Fibroblast of lung (primary cell): Measurements from ENCODE around the gene CERKL. TPM values are rescaled to one million over a fixed set of nuclear protein-coding genes. Genes with fewer than 3 reads are reported as not detected.
A peak's percentile ranks its signal among the peaks of the same experiment; 100 is the strongest.

Experiments used
- DNase-seq, 2 donors: peaks; one replicate each; pipeline versions ENCODE4 v3.0.0 to v3.0.0-alpha.2; 2010; ENCODE audit warnings: low read depth in 2 of 2
- H2AFZ ChIP-seq: 2 replicates; pipeline ENCODE4 v1.5.1; 2012; ENCODE audit warnings: low read length, control low read depth, inconsistent platforms
- H3K27ac ChIP-seq: 2 replicates; pipeline ENCODE4 v1.5.1; 2011; ENCODE audit warnings: low read length, control low read depth; ENCODE audit not compliant: insufficient read depth
- H3K27me3 ChIP-seq: 2 replicates; pipeline ENCODE4 v1.5.1; 2011; ENCODE audit warnings: mild to moderate bottlenecking, low read length; ENCODE audit not compliant: control insufficient read depth, insufficient read depth
- H3K36me3 ChIP-seq: 2 replicates; pipeline ENCODE4 v1.5.1; 2011; ENCODE audit warnings: low read length; ENCODE audit not compliant: control insufficient read depth, insufficient read depth
- H3K4me1 ChIP-seq: 2 replicates; pipeline ENCODE4 v1.5.1; 2011; ENCODE audit warnings: low read length; ENCODE audit not compliant: control insufficient read depth, insufficient read depth; ENCODE audit errors: extremely low read depth
- H3K4me2 ChIP-seq: 2 replicates; pipeline ENCODE4 v1.5.1; 2011; ENCODE audit warnings: low read length, control low read depth; ENCODE audit not compliant: insufficient read depth; ENCODE audit errors: extremely low read depth
- H3K4me3 ChIP-seq, 4 experiments: fragments of 200-600 bp in 1 of 4; sonication (generic) in 1 of 4; replicated peaks in 1 of 4; 2 replicates each; pipeline ENCODE4 v1.5.1; 2011 to 2016; ENCODE audit warnings: low read length in 4 of 4, low read depth in 3 of 4, mild to moderate bottlenecking in 3 of 4, control low read depth in 2 of 4, inconsistent platforms in 1 of 4, mixed read lengths in 1 of 4; ENCODE audit not compliant: insufficient read depth in 1 of 4; ENCODE audit errors: control extremely low read depth in 1 of 4
- H3K79me2 ChIP-seq: 2 replicates; pipeline ENCODE4 v1.5.1; 2012; ENCODE audit warnings: mild to moderate bottlenecking, low read length, inconsistent platforms; ENCODE audit not compliant: control insufficient read depth, insufficient read depth
- H3K9ac ChIP-seq: 2 replicates; pipeline ENCODE4 v1.5.1; 2011; ENCODE audit warnings: mild to moderate bottlenecking, low read length, control low read depth; ENCODE audit not compliant: insufficient read depth
- H3K9me3 ChIP-seq: 2 replicates; pipeline ENCODE4 v1.5.1; 2012; ENCODE audit warnings: low read depth, low read length; ENCODE audit not compliant: control insufficient read depth, insufficient read depth
- H4K20me1 ChIP-seq: 2 replicates; pipeline ENCODE4 v1.5.1; 2011; ENCODE audit warnings: low read length; ENCODE audit not compliant: control insufficient read depth, insufficient read depth; ENCODE audit errors: extremely low read depth
- CTCF ChIP-seq, 2 donors: IDR thresholded peaks in 1 of 2; conservative IDR thresholded peaks in 1 of 2; 1 replicate in 1 of 2; 2 replicates in 1 of 2; pipeline ENCODE4 v1.5.1; 2011 to 2012; ENCODE audit warnings: low read length in 2 of 2, control low read depth in 1 of 2, inconsistent platforms in 1 of 2, low read depth in 1 of 2, mild to moderate bottlenecking in 1 of 2
- EZH2 ChIP-seq: IDR thresholded peaks from 2 replicates; pipeline ENCODE4 v1.5.1; 2012; ENCODE audit warnings: low read length, control low read depth, mild to moderate bottlenecking; ENCODE audit errors: missing control alignments
- polyA plus RNA-seq, 2 donors: library from polyadenylated mRNA; depleted of rRNA in 1 of 2; stranded (reverse) in 1 of 2; unstranded in 1 of 2; fragments of >200 nt; gene quantifications; 2 replicates each; pipeline ENCODE4 v1.2.1, GENCODE V29; 2011 to 2012; ENCODE audit warnings: missing spikeins in 1 of 2
- total RNA-seq: library from RNA; depleted of rRNA; stranded (reverse); fragments of >200 nt; gene quantifications from 2 replicates; pipeline ENCODE4 v1.2.1, GENCODE V29; 2014

Gene CERKL
- total and polyA plus RNA-seq, 2 donors (not counting 1 experiment from before 2014, with no cell fraction given), result 0.17 TPM; not detected in 1

- Histone ChIP-seq H3K27me3 (peaks cover 73% of the 10 kb centered on the region), H3K36me3 (no peaks in the 10 kb centered on the region), H3K9ac (no peak within 1 kb of the TSS), H3K27ac (no peak within 1 kb of the TSS), H3K9me3 (no peaks in the 10 kb centered on the region), H3K4me2 (peak within 1 kb of the TSS; percentile 51), H2AFZ (no peak within 1 kb of the TSS), H3K79me2 (no peaks in the 10 kb centered on the region), H4K20me1 (no peaks in the 10 kb centered on the region), H3K4me1 (peaks cover 3% of the 10 kb centered on the region), H3K4me3 (peak within 1 kb of the TSS in 3 of 4 experiments; percentile 4 to 27 (median 17))
- TF ChIP-seq CTCF (conservative IDR thresholded peaks at IDR 0.05 in 1 of 2, IDR thresholded peaks at IDR 0.05 in 1 of 2; ENCODE audit: low read depth in 1 of 2, low read length in 2 of 2) (no peak), EZH2 (no peak)
- peak in 1 of 2 donors; percentile 6 for DNase-seq
Observed at GRCh38 chr2:181680055-181680936, 23.4 kb upstream of the CERKL start, which contains the start of gene NEUROD1. Gene NEUROD1, minus strand, starts transcription at chr2:181680517. Its CDS starts 1,657 bp downstream, at chr2:181678860.

- Histone ChIP-seq H3K36me3 (no peaks in the 10 kb centered on the region), H3K27me3 (peaks cover 66% of the 10 kb centered on the region), H4K20me1 (no peaks in the 10 kb centered on the region), H3K9me3 (no peaks in the 10 kb centered on the region), H3K4me1 (peaks cover 3% of the 10 kb centered on the region), H3K4me2 (no peak overlapping the region), H3K4me3 (no peak overlapping the region), H3K27ac (no peak overlapping the region), H2AFZ (no peak overlapping the region), H3K9ac (no peak overlapping the region), H3K79me2 (no peaks in the 10 kb centered on the region)
- TF ChIP-seq CTCF (conservative IDR thresholded peaks at IDR 0.05 in 1 of 2, IDR thresholded peaks at IDR 0.05 in 1 of 2; ENCODE audit: low read depth in 1 of 2, low read length in 2 of 2) (no peak), EZH2 (no peak)
- no peak for DNase-seq
Observed at GRCh38 chr2:181679544-181679979, 22.7 kb upstream of the CERKL start.

GRCh38 chr2:181678861-181679543, 22.1 kb upstream of the CERKL start:
- H2AFZ ChIP-seq, result no peak overlapping the region
- H3K27ac ChIP-seq, result no peak overlapping the region
- no peaks in the 10 kb centered on the region for H3K9me3 ChIP-seq
- DNase-seq, result peak in 1 of 2 donors; percentile 15
- TF ChIP-seq EZH2 (peak; percentile 18), CTCF (conservative IDR thresholded peaks at IDR 0.05 in 1 of 2, IDR thresholded peaks at IDR 0.05 in 1 of 2; ENCODE audit: low read depth in 1 of 2, low read length in 2 of 2) (no peak)
- peaks cover 60% of the 10 kb centered on the region for H3K27me3 ChIP-seq
- H3K4me2 ChIP-seq, result no peak overlapping the region
- no peaks in the 10 kb centered on the region for H3K36me3 ChIP-seq
- H3K79me2 ChIP-seq, result no peaks in the 10 kb centered on the region
- H4K20me1 ChIP-seq, result no peaks in the 10 kb centered on the region
- H3K9ac ChIP-seq, result no peak overlapping the region
- H3K4me1 ChIP-seq, result peaks cover 2% of the 10 kb centered on the region
- no peak overlapping the region for H3K4me3 ChIP-seq
